NCI-H2171 treated with DMSO at 0.1 percent for 48 hours (cell line): Measurements from ENCODE around the gene CTSV.
A peak's percentile ranks its signal among the peaks of the same experiment; 100 is the strongest.
"Not testable (repeated sequence)": the region's sequence is repeated elsewhere in the genome, so short reads cannot be mapped to it uniquely, and the experiment has no call there.

ENCODE experiments used
- DNase-seq: peaks from one replicate; lab custom pipeline; 2025; lab: John Stamatoyannopoulos, UW

The CTSV gene

DNA sequence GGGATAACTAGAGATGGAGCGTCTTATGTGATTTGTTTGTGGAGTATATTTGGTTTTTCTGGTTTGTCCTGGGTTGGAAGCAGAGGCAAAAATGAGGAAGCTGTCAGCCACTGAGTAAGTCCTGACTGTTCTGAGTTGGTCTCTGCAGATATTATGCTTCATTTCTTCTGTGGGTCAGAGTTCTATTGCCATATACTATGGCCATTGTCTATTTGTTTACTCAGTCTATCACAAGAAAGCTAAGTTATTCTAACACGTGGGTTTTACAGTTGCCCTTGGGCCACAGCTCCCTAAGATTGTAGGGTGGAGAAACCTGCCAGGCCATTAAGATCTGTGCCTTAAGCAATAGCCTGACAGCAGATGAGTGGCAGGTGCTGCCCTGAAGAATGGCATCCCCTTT, 3.0 kb upstream of the CTSV start:
- DNase-seq: no peak

DNA sequence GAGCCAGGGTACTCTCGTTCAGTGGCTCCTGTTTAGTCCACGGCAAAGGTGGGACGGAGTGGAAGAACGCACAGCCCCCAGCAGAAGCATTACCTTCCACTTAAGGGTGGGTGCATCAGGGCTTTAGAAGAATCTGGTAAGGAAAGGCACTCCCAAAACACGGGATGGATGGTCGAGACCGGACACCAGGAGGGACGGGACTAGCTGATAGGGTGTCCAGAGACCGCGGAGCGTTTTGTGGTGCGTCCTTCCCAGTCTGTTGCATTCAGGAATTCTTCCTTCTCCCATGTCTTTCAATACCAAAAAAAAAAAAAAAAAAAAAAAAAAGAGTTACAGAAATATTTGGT, 545 bp upstream of the CTSV start:
- DNase-seq: no peak

- DNase-seq: not testable (repeated sequence)
Observed at GRCh38 chr9:97023505-97023904, 15.4 kb downstream of the CTSV start.

GRCh38 chr9:97013151-97014132, 25.5 kb downstream of the CTSV start:
- peak; percentile 91 for DNase-seq

- DNase-seq: not testable (repeated sequence)
Observed at GRCh38 chr9:97012617-97013016, 26.3 kb downstream of the CTSV start.

GRCh38 chr9:97002195-97002594, 36.7 kb downstream of the CTSV start:
- not testable (repeated sequence) for DNase-seq

GRCh38 chr9:97001338-97001737, 37.6 kb downstream of the CTSV start:
- not testable (repeated sequence) for DNase-seq

DNA sequence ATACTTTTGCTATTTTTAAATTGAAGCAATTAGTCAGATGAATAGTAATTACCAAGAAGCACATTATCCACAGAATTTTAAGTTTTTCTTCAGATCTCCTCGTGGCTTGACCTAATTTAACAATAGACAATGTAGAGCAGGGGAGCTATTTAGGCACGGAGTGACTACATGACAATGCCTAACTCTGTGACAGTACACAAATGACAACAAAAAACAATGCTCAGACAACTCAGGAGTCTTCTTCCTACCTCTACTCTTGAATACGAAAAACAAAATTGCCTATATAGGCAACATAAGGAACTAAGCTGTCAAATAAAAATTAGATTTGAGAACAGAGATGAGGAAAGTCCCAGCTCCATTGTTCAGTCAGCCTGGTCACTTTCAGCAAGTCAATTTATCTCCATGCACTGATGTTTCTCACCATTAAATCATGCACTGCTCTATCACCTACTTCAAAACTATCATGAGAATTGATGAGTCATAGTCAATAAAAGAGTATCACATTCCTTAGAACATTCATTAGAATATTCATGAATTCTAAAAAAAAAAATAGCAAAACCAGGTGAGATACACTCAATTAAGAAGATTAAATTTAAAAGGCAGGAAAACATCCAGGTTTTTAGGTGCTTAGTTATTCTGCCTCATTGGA, 38.7 kb downstream of the CTSV start:
- not testable (repeated sequence) for DNase-seq

DNA sequence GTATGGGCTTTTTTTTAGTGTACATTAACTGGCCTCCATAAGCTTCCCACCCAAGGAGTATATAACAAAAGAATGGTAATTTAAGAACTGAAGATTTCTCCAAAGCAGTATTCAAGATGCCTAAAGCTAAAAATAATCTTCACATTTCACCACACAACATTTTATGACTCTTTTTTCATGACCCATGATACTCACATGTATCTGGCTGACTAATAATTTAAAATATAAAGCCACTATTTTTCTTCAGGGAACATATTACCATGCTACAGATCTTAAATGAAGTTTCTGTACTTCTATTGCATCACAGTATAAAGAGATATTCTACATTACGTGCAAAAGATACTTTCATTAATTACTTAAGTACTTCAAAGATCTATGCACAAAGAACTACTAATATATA, 39.2 kb downstream of the CTSV start:
- not testable (repeated sequence) for DNase-seq

GRCh38 chr9:96997009-96997701, 41.8 kb downstream of the CTSV start:
- not testable (repeated sequence) for DNase-seq

DNA sequence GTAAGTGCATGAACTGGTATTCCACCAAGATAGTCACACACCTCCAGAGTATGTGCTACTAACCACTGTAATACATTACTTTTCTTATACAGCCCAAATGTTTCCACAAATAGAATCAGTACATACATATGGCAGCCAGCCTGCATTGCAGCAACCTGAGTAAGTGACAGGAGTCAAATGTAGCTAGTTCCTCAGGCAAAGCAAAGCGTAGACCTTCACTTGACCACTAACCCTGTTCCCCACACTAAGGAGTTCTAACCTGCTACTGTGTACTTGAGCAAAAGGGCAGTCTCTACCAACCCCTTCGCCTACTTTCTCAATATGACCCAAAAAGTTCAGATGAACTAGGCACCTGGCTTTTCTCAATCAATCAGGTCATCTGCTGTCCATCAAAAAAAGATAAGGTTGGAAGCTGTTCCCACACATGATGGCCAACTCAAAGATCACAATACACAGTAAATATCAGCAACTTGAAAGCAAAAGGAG, 44.4 kb downstream of the CTSV start:
- not testable (repeated sequence) for DNase-seq

DNA sequence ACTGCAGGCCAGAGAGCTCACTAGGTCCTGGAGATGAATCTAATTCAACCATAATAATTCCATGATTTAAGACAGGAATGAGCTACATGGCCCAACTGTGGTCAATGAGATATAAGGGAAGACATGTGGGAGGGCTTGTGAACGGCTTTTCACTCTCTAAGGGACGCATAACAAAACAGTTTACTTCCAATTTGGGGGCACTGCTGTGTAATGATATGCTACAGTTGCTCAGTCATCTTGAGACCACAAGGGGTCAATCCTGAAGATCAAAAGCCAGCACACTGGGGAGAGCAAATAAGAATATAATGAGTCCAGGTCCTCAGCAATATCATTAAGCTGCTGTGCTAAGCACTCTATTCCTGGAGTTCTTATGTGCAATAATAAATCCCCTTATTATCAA, 46.6 kb downstream of the CTSV start:
- DNase-seq: not testable (repeated sequence)

GRCh38 chr9:96989747-96990318, 49.1 kb downstream of the CTSV start:
- not testable (repeated sequence) for DNase-seq

- not testable (repeated sequence) for DNase-seq
Observed at GRCh38 chr9:96984887-96985286, 54.1 kb downstream of the CTSV start.

GRCh38 chr9:96984139-96984538, 54.8 kb downstream of the CTSV start:
- not testable (repeated sequence) for DNase-seq

GRCh38 chr9:96983496-96984122, 55.3 kb downstream of the CTSV start:
- DNase-seq: not testable (repeated sequence)
